OCI-LY7 (cell line): ENCODE measurements around the gene NOL9.

ENCODE experiments used
- EZH2phosphoT487 ChIP-seq: fragments of 200-600 bp; sonication (generic); IDR thresholded peaks from 2 replicates; pipeline ENCODE4 v1.6.1; 2018; ENCODE audit warnings: low read depth, borderline replicate concordance, mild to moderate bottlenecking, mixed run types, antibody characterized with exemption, low read length, moderate library complexity, mixed read lengths
- TF ChIP-seq, protein P1 (sequence below): fragments of 200-600 bp; sonication (generic); conservative IDR thresholded peaks from 2 replicates; pipeline ENCODE4 v1.5.1; 2014; ENCODE audit warnings: mild to moderate bottlenecking, antibody characterized with exemption, low read length, moderate library complexity, mixed read lengths

GRCh38 chr1:6557597-6557996 lies 3.3 kb upstream of the NOL9 start:
- TF ChIP-seq, protein P1, sequence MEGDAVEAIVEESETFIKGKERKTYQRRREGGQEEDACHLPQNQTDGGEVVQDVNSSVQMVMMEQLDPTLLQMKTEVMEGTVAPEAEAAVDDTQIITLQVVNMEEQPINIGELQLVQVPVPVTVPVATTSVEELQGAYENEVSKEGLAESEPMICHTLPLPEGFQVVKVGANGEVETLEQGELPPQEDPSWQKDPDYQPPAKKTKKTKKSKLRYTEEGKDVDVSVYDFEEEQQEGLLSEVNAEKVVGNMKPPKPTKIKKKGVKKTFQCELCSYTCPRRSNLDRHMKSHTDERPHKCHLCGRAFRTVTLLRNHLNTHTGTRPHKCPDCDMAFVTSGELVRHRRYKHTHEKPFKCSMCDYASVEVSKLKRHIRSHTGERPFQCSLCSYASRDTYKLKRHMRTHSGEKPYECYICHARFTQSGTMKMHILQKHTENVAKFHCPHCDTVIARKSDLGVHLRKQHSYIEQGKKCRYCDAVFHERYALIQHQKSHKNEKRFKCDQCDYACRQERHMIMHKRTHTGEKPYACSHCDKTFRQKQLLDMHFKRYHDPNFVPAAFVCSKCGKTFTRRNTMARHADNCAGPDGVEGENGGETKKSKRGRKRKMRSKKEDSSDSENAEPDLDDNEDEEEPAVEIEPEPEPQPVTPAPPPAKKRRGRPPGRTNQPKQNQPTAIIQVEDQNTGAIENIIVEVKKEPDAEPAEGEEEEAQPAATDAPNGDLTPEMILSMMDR, result no peak
- TF ChIP-seq EZH2phosphoT487, result no peak
